ENCODE measurements around the gene FAM163A. TPM values are rescaled to one million over a fixed set of nuclear protein-coding genes. Genes with fewer than 3 reads are reported as not detected.
"Not testable (repeated sequence)": the region's sequence is repeated elsewhere in the genome, so short reads cannot be mapped to it uniquely, and the experiment has no call there.

The FAM163A gene
- total RNA-seq, 3 donors from 2014 or later (not counting 1 experiment from before 2014, with no cell fraction given), result not detected

DNA sequence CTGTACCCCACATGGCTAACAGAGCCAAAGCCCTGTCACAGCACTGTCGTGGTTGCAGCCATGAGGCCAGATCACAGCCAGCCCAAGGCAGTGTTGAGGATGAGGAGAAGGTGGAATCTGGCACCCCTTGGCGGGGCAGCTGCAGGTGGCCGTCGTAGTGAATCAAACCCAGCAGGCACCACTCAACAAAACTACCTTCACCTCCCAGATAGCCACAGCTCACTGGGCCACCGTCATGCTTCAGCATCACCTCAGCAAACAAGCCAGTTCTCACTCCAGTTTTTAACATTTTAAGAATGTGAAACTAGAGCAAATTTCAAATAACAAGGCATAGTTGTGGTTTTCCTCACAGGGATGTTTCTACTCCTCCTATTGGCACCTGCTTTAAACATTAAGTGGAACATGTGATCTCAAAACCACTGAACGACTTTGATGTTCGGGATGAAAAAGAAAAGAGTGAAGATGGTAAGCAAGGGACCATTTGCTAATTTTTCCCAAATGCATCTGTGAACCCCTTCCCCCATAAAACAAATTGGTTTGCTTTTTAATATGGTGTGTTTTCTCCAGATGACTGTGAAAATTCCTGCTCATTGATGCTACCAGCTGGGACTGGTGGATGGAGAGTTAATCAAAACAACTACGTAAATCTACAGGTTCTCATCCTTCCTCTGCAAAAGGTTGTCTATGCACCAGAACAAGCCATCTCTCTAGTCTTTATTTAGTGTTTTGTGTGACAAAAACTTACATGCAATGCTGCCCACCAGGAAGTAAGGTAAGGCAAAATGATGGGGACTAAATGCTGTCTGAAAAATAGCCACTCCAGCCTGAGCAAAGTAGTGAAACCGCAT, 89.0 kb downstream of the FAM163A start:
- Mint-ChIP-seq H3K27me3 (ENCODE audit: low read depth in 2 of 2) (peaks cover 1 to 4% of the 10 kb centered on the region in 2 donors), H3K4me3 (no peak overlapping the region), H3K36me3 (no peaks in the 10 kb centered on the region), H3K27ac (no peak overlapping the region), H3K4me1 (peaks cover 13 to 16% of the 10 kb centered on the region in 2 donors), H3K9me3 (no peaks in the 10 kb centered on the region)
- 46% methylated on average over 7 of the region's 9 CpGs for whole genome bisulfite sequencing (ENCODE audit: insufficient coverage)
- Histone ChIP-seq H3K4me1 (ENCODE audit: control insufficient read depth, insufficient read depth, low read length) (peaks cover 8% of the 10 kb centered on the region), H3K36me3 (ENCODE audit: control insufficient read depth, insufficient read depth, low read length) (no peaks in the 10 kb centered on the region), H3K4me3 (ENCODE audit: low read length) (no peak overlapping the region), H3K27me3 (ENCODE audit: control insufficient read depth, insufficient read depth, low read length) (no peaks in the 10 kb centered on the region), H3K9me3 (ENCODE audit: control insufficient read depth, insufficient read depth, low read length) (no peaks in the 10 kb centered on the region), H3K27ac (ENCODE audit: low read length) (no peak overlapping the region)
- DNase-seq (peak in 1 of 2 donors; percentile 60), ATAC-seq (no peak)
- TF ChIP-seq, protein P1, sequence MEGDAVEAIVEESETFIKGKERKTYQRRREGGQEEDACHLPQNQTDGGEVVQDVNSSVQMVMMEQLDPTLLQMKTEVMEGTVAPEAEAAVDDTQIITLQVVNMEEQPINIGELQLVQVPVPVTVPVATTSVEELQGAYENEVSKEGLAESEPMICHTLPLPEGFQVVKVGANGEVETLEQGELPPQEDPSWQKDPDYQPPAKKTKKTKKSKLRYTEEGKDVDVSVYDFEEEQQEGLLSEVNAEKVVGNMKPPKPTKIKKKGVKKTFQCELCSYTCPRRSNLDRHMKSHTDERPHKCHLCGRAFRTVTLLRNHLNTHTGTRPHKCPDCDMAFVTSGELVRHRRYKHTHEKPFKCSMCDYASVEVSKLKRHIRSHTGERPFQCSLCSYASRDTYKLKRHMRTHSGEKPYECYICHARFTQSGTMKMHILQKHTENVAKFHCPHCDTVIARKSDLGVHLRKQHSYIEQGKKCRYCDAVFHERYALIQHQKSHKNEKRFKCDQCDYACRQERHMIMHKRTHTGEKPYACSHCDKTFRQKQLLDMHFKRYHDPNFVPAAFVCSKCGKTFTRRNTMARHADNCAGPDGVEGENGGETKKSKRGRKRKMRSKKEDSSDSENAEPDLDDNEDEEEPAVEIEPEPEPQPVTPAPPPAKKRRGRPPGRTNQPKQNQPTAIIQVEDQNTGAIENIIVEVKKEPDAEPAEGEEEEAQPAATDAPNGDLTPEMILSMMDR (IDR thresholded peaks at IDR 0.05), result no peak
- intact Hi-C loops (cut with micrococcal nuclease), result no loop called here

DNA sequence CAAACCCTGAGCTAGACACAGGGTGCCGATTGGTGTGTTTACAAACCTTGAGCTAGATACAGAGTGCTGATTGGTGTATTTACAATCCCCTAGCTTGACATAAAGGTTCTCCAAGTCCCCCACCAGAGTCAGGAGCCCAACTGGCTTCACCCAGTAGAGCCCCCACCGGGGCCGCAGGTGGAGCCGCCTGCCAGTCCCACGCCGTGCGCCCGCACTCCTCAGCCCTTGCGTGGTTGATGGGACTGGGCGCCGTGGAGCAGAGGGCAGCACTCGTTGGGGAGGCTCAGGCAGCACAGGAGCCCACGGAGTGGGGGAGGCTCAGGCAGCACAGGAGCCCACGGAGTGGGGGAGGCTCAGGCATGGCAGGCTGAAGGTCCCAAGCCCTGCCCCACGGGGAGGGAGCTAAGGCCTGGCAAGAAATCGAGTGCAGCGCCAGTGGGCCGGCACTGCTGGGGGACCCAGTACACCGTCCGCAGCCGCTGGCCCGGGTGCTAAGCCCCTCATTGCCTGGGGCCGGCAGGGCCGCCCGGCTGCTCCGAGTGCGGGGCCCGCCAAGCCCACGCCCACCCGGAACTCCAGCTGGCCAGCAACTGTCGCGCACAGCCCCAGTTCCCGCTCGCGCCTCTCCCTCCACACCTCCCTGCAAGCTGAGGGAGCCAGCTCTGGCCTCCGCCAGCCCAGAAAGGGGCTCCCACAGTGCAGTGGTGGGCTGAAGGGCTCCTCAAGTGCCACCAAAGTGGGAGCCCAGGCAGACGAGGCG, 93.8 kb downstream of the FAM163A start:
- H3K4me1 Mint-ChIP-seq; H3K9me3 ChIP-seq (ENCODE audit: control insufficient read depth, insufficient read depth, low read length); ATAC-seq; H3K4me3 Mint-ChIP-seq; H3K9me3 Mint-ChIP-seq; intact Hi-C loops (cut with micrococcal nuclease); H3K27me3 Mint-ChIP-seq (ENCODE audit: low read depth in 2 of 2); H3K27ac Mint-ChIP-seq; H3K27me3 ChIP-seq (ENCODE audit: control insufficient read depth, insufficient read depth, low read length); H3K36me3 ChIP-seq (ENCODE audit: control insufficient read depth, insufficient read depth, low read length); H3K4me3 ChIP-seq (ENCODE audit: low read length); DNase-seq; H3K36me3 Mint-ChIP-seq; H3K4me1 ChIP-seq (ENCODE audit: control insufficient read depth, insufficient read depth, low read length); H3K27ac ChIP-seq (ENCODE audit: low read length): not testable (repeated sequence)
- WGBS (ENCODE audit: insufficient coverage), result 97% methylated on average over 37 of the region's 38 CpGs

DNA sequence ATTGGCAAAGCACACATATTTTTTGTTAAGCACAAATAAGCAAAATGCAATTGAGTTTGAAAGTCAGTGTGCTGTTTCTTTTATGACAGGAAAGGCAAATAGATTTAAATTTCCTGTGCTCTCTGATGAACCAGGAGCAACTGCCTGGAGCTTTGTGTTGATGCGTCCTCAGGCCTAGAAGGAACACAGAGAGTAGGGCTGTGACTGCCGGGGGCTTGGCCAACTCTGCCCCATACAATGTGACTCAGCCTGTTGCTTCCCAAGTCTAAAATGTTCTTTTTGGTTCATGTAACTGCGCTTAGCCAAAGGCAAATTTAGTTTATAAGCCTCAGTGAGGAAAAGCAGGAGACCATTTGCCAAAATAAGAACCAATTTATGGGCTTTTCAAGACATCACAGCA, 97.0 kb downstream of the FAM163A start:
- TF ChIP-seq, protein P1 (IDR thresholded peaks at IDR 0.05), result no peak
- no peak for ATAC-seq
- H3K27ac ChIP-seq (ENCODE audit: low read length), result no peak overlapping the region
- H3K9me3 ChIP-seq (ENCODE audit: control insufficient read depth, insufficient read depth, low read length), result no peaks in the 10 kb centered on the region
- H3K9me3 Mint-ChIP-seq, result no peaks in the 10 kb centered on the region
- H3K36me3 Mint-ChIP-seq, result no peaks in the 10 kb centered on the region
- H3K4me3 ChIP-seq (ENCODE audit: low read length), result no peak overlapping the region
- no peaks in the 10 kb centered on the region for H3K4me1 ChIP-seq (ENCODE audit: control insufficient read depth, insufficient read depth, low read length)
- H3K27me3 Mint-ChIP-seq (ENCODE audit: low read depth in 2 of 2), result no peaks in the 10 kb centered on the region
- intact Hi-C loops (cut with micrococcal nuclease), result no loop called here
- no peak overlapping the region for H3K27ac Mint-ChIP-seq
- peaks cover 0 to 8% of the 10 kb centered on the region in 2 donors for H3K4me1 Mint-ChIP-seq
- H3K27me3 ChIP-seq (ENCODE audit: control insufficient read depth, insufficient read depth, low read length), result no peaks in the 10 kb centered on the region
- DNase-seq, result no peak
- no peak overlapping the region for H3K4me3 Mint-ChIP-seq
- H3K36me3 ChIP-seq (ENCODE audit: control insufficient read depth, insufficient read depth, low read length), result peaks cover 15% of the 10 kb centered on the region
- 95% methylated on average over 3 of the region's 3 CpGs for WGBS (ENCODE audit: insufficient coverage)

DNA sequence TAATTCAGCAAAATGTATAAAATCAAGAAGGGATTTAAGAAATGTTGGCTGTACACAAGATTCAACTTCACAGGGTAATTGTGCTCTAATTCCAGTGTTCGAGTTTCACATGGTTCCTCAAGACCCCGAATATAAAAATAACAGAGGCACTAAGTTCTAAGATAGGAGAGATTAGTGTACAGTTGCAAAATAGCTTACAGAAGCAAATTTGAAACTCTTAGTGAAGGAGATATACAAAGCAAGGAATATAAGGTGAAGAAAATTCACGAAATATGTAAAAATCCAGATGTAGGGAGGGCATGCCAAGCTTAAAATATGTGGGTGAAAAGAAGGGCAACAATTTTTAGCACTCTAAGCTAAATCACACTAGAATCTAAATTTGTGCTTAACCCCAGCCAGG, 105.1 kb downstream of the FAM163A start:
- WGBS (ENCODE audit: insufficient coverage), result 100% methylated on average over 3 of the region's 3 CpGs
- H3K36me3 Mint-ChIP-seq, result peaks cover 25% of the 10 kb centered on the region
- TF ChIP-seq, protein P1 (IDR thresholded peaks at IDR 0.05), result no peak

More for the DNA sequence above, 105.1 kb downstream of the FAM163A start:
- peaks cover 61% of the 10 kb centered on the region for H3K36me3 ChIP-seq (ENCODE audit: control insufficient read depth, insufficient read depth, low read length)
- H3K27me3 Mint-ChIP-seq (ENCODE audit: low read depth in 2 of 2), result no peaks in the 10 kb centered on the region
- H3K4me1 Mint-ChIP-seq, result no peaks in the 10 kb centered on the region
- no peak overlapping the region for H3K4me3 ChIP-seq (ENCODE audit: low read length)
- H3K4me1 ChIP-seq (ENCODE audit: control insufficient read depth, insufficient read depth, low read length), result no peaks in the 10 kb centered on the region
- intact Hi-C loops (cut with micrococcal nuclease), result no loop called here
- H3K9me3 ChIP-seq (ENCODE audit: control insufficient read depth, insufficient read depth, low read length), result no peaks in the 10 kb centered on the region
- no peak overlapping the region for H3K27ac Mint-ChIP-seq
- no peak for ATAC-seq
- H3K27me3 ChIP-seq (ENCODE audit: control insufficient read depth, insufficient read depth, low read length), result no peaks in the 10 kb centered on the region
- DNase-seq, result no peak
- H3K27ac ChIP-seq (ENCODE audit: low read length), result no peak overlapping the region
- H3K9me3 Mint-ChIP-seq, result no peaks in the 10 kb centered on the region
- no peak overlapping the region for H3K4me3 Mint-ChIP-seq
